GM21723 (cell line): ENCODE measurements around the gene NECAB2.

Experiments
- ATAC-seq: cut with Tn5 transposase; IDR thresholded peaks from one replicate; pipeline ENCODE4 v1.9.1; 2021; ENCODE audit warnings: mild to moderate bottlenecking, moderate library complexity; ENCODE audit not compliant: unreplicated experiment

NECAB2 gene

DNA sequence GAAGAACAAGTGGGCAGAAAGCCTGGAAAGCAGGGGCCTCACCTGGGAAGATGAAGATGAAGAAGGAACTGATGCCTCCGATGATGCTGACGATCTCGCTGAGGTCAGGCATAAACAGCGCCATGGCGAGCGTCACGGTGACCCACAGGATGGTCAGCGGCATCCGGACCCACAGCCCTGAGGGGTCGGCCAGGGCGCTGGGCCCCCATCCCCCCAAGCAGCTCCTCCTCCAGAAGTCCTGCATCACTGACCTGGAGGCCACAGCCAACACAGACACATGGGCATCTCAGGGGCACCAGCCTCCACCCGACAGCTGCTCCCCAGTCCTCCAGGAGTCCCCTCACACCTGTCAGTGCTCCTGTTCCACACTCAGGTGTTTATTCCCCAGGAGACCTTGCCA is 48.4 kb downstream of the NECAB2 start:
- no peak for ATAC-seq

DNA sequence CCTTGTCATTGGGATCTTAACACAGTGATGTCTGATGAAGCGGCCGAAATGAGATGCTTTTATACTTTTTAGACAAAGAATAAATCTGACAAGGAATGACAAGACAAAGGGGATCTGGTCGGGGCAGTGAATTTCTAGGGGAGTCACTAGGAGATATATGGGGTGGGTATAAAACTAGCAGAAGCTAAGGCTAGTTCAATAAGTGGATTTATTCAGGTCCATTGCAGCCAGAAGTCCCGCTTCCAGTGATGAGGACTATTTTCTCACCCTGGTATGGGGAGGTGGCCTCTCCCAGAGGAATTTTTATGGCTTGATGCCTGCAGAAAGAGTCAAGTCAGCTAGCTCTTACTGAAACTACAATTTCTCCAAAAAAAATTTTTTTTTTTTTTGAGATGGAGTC is 50.7 kb downstream of the NECAB2 start:
- no peak for ATAC-seq

- no peak for ATAC-seq
Measured at GRCh38 chr16:84020353-84020752, 52.3 kb downstream of the NECAB2 start.

- no peak for ATAC-seq
Measured at GRCh38 chr16:84021488-84021887, 53.4 kb downstream of the NECAB2 start.

- ATAC-seq, result no peak
Measured at GRCh38 chr16:84022644-84023043, 54.6 kb downstream of the NECAB2 start.

- no peak for ATAC-seq
Measured at GRCh38 chr16:84024854-84025253, 56.8 kb downstream of the NECAB2 start.

DNA sequence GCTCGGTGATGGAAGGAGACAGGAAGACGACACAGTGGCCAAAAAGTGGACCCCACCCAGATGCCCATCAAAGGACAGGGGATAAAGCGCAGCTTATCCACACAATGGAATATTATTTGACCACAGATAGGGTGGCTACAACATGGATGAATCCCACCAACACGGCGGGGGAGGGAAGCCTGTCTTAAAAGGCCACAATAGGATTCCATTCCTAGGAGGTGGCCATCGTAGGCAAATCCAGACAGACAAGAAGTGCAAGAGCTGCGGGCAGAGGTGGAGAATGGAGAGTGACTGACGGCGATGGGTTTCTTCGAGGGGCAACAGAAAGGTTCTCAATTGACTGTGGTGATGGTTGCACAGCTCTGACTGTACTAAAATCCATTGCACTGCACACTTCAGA is 58.6 kb downstream of the NECAB2 start:
- no peak for ATAC-seq

- ATAC-seq, result no peak
Measured at GRCh38 chr16:84027625-84028024, 59.6 kb downstream of the NECAB2 start.

GRCh38 chr16:84029297-84030047 is 61.4 kb downstream of the NECAB2 start:
- no peak for ATAC-seq

DNA sequence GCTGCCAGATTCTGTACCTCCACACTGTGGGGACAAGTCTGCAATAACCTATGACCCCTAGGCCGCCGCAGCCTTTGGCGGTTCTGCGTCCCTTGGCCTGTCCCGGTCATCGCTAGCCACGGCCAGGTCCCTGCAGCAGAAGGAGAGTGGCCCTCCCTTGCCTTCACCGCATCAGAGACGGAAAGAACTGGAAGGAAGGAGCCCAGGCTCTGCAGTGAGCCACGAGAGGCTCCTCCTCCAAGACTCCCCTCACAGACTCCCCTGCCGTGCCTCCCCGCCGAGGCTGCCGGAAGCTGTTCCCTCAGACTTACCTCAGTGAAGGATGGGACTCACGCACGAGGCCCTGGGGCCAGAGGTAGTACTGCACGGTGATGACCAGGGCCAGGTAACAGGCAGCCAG is 63.5 kb downstream of the NECAB2 start:
- ATAC-seq, result no peak

DNA sequence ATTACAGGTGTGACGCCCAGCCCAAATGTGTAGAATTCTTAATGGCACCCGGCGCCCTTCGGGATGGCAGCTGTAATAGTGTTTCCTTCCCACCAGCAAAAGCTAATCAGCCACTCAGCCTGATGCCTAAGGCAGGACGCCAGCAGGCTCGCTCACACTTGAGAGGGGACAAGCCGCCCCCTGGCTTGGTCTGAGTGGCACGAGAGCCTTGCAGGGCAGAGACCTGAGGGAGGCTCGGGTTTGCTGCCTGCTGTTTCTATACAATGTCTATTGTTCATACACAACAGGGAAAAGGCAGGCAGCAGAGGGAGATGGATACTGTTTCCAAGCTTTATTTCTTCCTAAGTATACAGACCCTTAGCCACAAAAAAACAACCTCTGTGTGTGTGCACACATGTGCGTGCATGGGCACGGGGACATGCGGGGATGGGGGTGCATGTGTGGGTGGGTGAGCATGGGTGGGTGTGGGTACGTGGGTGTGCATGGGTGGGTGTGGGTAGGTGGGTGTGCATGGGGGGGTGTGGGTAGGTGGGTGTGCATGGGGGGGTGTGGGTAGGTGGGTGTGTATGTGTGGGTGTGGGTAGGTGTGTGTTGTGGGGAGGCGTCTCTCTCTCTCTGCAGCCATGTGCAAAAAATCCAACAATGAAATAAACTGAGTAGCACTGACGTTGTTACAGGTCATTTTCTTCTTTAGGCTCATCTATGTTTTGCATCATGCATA is 64.6 kb downstream of the NECAB2 start:
- ATAC-seq, result no peak

DNA sequence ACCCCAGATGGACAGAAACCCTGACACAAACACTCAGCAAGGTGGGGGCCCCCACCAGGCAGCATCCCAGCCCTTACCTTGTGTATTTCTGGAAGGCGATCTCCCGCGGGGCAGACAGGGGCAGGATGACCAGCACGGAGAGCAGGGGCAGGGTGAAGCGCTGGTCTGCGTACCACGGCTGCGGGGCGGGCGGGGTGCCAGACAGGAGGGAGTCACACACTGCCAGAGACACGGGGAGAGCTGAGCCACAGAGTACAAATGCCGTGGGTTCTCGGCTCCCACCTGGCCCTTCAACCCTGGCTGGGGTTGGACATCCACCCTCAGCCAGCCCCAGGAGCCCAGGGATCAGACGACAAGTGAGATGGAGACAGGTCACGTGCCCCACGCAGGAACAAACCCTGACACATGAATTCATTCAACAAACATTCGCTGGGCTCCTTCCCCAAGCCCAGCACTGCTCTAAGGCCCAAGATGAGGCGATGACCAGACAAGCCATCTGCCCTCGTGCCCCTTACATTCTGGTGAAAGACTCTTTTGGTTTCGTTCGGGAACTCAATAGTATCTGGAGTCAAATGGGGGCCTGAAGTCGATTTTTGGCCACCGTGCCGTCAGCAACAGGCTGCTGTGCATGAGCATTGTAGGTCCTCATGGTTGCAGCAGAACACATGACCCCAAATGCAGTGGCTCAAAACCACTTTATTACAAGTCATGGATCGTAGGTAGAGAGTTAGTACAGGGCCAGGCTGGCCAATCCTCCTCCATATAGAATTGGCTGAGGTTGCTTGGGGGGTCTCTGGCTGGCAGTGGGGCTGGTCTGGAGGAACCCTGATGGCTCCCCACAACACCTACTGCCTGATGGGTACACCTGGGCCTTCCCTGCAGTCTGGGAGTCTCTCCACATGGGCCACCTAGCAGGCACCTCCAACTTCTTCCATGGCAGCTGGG is 65.5 kb downstream of the NECAB2 start:
- no peak for ATAC-seq

GRCh38 chr16:84034516-84034915 is 66.5 kb downstream of the NECAB2 start:
- no peak for ATAC-seq

GRCh38 chr16:84036131-84036530 is 68.1 kb downstream of the NECAB2 start:
- ATAC-seq, result no peak

DNA sequence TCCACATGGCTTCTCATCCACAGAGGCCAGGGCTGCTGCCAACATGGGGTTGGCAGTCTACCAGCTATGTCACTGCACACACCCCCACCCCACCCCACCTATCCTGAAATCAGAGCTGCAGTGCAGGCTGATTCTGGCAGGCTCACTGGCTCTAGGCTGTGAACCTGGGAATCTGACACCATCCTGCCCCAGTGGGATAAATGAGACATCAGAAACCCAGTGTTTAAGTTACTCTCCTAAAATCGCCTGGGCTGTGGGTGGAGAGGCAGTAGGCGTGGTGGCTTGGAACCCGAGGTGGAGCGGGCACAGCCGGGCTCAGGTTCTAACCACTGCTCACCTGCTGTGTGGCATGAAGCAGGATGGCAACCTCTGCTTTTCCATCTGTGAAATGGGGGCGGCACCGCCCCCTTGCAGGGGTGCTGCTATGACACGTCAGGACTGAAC is 69.0 kb downstream of the NECAB2 start:
- no peak for ATAC-seq

- no peak for ATAC-seq
Measured at GRCh38 chr16:84038469-84038868, 70.4 kb downstream of the NECAB2 start.

- ATAC-seq, result no peak
Measured at GRCh38 chr16:84039696-84040095, 71.7 kb downstream of the NECAB2 start.

- no peak for ATAC-seq
Measured at GRCh38 chr16:84040226-84040822, 72.3 kb downstream of the NECAB2 start.

DNA sequence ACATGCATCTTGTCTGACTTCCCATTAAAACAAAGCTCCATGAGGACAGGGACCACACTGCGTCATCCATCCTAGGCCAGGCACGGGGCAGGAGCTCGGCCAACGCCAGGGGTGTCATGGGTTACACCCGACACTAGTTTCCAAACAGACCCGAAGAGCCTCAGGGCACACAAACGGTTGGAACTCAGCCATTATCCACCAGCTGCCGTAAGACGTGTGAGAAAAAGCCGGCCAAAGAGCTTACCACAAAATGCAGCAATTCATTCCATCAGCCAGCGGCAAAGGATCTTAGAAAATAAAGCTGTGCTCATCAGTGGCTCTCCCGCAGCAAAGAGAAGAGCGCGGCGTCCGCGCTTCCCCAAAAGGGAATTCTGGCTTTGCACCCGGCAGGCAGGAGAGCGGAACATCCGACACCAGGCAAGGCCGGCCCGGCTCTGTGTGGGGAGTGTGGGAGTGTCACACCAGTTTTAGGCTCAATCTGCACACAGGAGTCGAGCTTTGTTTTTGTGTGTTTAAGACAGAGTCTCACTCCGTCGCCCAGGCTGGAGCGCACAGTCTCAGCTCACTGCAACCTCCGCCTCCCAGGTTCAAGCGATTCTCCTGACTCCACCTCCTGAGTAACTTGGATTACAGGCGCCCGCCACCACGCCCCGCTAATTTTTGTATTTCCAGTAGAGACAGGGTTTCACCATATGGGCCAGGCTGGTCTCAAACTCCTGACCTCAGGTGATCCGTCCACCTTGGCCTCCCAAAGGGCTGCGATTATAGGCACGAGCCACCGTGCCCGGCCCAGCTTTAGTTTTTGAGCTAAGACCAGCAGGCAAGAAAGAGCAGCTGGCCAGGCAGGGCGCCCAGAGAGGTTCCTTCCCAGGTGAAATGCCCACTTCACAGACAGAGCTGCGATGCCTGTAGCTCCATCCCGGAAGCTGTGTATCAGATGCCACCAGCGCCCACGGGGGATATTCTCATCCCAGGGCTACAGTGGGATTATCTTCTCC is 73.1 kb downstream of the NECAB2 start:
- ATAC-seq, result no peak

DNA sequence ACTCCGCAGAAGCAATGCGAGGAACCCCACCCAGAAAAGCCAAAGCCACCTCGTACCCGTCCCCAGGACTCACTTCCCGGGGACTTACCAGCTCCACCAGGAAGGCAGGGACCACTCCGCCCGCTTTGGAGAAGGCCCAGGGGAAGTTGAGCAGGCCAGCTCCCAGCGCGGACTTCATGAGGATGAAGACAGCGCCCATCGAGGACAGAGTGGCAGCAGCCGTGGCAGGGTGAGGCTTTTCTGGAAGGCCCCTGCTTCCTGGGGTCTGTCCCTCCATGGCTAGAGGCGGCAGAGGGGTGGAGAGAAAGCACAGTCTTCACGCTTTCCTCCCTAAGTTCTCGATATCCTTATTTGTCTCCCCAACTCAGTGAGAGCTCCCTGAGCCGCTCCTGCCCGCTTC is 73.8 kb downstream of the NECAB2 start:
- no peak for ATAC-seq
